HuH-7.5 (cell line): Measurements from ENCODE around the gene AGPS.
"Not testable (repeated sequence)": the region's sequence is repeated elsewhere in the genome, so short reads cannot be mapped to it uniquely, and the experiment has no call there.

Experiments
- DNase-seq: peaks from one replicate; pipeline ENCODE4 v3.0.0; 2011; ENCODE audit warnings: low spot score

Gene AGPS

GRCh38 chr2:177392373-177393202 lies at the start of gene AGPS:
Gene AGPS, plus strand, starts transcription at chr2:177392773. Its CDS starts 17 bp downstream, at chr2:177392790.
- peak; percentile 69 for DNase-seq

- no peak for DNase-seq
Measured at GRCh38 chr2:177343773-177344172, 48.8 kb upstream of the AGPS start.

GRCh38 chr2:177344316-177344715 lies 48.3 kb upstream of the AGPS start:
- no peak for DNase-seq

- no peak for DNase-seq
Measured at GRCh38 chr2:177346192-177346591, 46.4 kb upstream of the AGPS start.

- no peak for DNase-seq
Measured at GRCh38 chr2:177347570-177347969, 45.0 kb upstream of the AGPS start.

GRCh38 chr2:177348118-177348654 lies 44.4 kb upstream of the AGPS start:
- DNase-seq, result no peak

GRCh38 chr2:177348733-177349693 lies 43.6 kb upstream of the AGPS start:
- no peak for DNase-seq

GRCh38 chr2:177350624-177351023 lies 41.9 kb upstream of the AGPS start:
- not testable (repeated sequence) for DNase-seq

GRCh38 chr2:177351121-177351520 lies 41.5 kb upstream of the AGPS start:
- not testable (repeated sequence) for DNase-seq

- DNase-seq, result no peak
Measured at GRCh38 chr2:177352441-177353186, 40.0 kb upstream of the AGPS start.

GRCh38 chr2:177353187-177353478 lies 39.4 kb upstream of the AGPS start:
- DNase-seq, result no peak

GRCh38 chr2:177354541-177354940 lies 38.0 kb upstream of the AGPS start:
- DNase-seq, result not testable (repeated sequence)

- DNase-seq, result no peak
Measured at GRCh38 chr2:177355874-177356273, 36.7 kb upstream of the AGPS start.

GRCh38 chr2:177359836-177360595 lies 32.6 kb upstream of the AGPS start:
- no peak for DNase-seq

GRCh38 chr2:177362499-177362898 lies 30.1 kb upstream of the AGPS start:
- no peak for DNase-seq

- DNase-seq, result no peak
Measured at GRCh38 chr2:177363332-177363731, 29.2 kb upstream of the AGPS start.

- not testable (repeated sequence) for DNase-seq
Measured at GRCh38 chr2:177365764-177366163, 26.8 kb upstream of the AGPS start.

- not testable (repeated sequence) for DNase-seq
Measured at GRCh38 chr2:177368023-177368422, 24.6 kb upstream of the AGPS start.

- no peak for DNase-seq
Measured at GRCh38 chr2:177379354-177379753, 13.2 kb upstream of the AGPS start.

GRCh38 chr2:177380181-177380580 lies 12.4 kb upstream of the AGPS start:
- DNase-seq, result no peak

- no peak for DNase-seq
Measured at GRCh38 chr2:177383935-177384334, 8.6 kb upstream of the AGPS start.
